ENCODE data around the gene GSC2. TPM values are rescaled to one million over a fixed set of nuclear protein-coding genes. Genes with fewer than 3 reads are reported as not detected.

GSC2 gene
- total and polyA plus RNA-seq, 2 donors: not detected

DNA sequence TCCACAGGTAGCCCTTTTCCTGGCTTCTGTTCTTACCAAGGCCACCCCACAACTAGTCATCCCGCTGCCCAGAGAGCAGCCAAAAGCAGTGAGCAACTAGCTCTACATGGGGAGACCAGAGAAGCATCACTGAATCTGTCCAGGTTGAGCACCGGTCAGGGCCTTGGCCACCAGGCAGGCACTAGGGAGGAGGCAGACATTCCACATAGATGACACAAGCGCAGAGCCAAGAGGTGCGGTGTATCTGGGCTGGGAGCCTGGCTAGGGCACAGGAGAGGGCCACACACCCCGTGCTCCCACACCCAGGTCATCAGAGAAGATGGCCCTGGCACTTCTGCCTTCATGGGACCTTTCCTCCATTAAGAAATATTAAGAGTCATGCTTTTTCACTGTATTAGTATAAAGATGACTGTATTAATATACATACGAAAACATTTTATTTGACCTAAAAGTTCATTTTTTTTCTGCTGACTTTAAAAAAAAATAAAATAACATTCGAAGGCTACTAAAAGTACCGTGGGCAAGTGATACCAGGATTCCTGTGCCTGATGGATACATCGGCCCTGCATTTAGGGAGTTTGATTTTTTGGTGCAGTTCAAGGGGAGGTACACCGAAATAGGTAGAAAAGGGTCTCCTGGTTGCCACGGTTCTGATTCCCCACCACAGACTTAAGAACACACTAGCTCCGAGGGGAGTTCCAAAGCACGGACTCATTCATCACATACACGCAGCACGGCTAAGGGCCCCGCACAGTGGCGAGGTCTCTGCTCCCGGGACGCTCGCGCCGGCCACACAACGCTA lies 29.1 kb downstream of the GSC2 start:
- Histone ChIP-seq H3K4me3 (ENCODE audit: low read depth, low read length) (peak overlapping the region; percentile 92), H3K36me3 (ENCODE audit: insufficient read depth) (no peaks in the 10 kb centered on the region), H3K27ac (ENCODE audit: low read depth) (peak overlapping the region; percentile 92), H3K4me1 (ENCODE audit: insufficient read depth) (no peaks in the 10 kb centered on the region)
- no peak for DNase-seq (ENCODE audit: extremely low spot score)
- 21% methylated on average over 23 of the region's 23 CpGs for WGBS

DNA sequence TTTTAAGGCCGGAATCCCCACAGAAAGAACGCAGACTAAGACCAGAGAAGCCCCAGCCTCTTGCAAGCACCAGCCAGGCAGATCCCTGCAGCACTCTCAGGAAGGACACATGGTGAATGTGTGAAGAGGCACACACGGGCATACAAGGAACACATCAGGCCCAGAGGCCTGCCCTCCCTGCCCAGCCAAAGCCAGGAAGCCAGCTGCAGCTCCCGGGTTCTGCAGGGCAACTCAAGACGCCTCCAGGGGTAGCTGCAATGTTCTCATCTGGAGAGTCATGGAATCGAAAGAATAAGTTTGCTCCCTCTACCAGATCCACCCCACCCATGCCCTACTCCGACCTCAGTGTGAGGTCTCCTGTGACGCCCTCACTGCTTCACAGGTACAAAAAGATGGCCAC lies 30.1 kb downstream of the GSC2 start:
- no peaks in the 10 kb centered on the region for H3K4me1 ChIP-seq (ENCODE audit: insufficient read depth)
- no peak overlapping the region for H3K4me3 ChIP-seq (ENCODE audit: low read depth, low read length)
- H3K27ac ChIP-seq (ENCODE audit: low read depth): no peak overlapping the region
- 83% methylated on average over 8 of the region's 8 CpGs for WGBS
- no peak for DNase-seq (ENCODE audit: extremely low spot score)
- H3K36me3 ChIP-seq (ENCODE audit: insufficient read depth): no peaks in the 10 kb centered on the region

DNA sequence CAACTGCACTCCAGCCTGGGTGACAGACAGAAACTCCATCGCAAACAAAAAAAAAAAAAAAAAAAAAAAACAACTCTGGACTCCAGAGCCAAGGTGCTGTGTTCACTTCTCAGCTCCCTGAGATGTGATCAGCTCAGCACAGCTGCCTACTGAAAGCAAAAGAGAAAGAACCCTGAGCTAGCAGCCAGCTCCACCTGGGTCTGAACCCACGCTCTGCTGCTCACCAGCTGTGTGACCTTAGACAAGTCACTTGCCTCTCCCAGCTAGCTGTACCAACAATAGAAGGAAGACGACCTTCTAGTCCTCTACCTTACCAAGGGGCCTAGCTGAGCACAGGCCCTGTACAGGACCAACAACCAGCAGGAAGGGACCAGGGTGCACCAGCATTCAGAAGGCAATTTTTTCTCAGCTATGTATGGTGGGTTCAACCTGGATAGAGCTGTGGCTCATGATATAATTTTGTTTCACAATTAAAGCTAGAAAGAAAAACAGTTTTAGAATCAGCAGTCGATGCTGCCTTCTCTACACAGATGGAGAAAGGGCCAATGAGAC lies 31.7 kb downstream of the GSC2 start:
- DNase-seq (ENCODE audit: extremely low spot score): no peak
- no peak overlapping the region for H3K27ac ChIP-seq (ENCODE audit: low read depth)
- 92% methylated on average over 4 of the region's 4 CpGs for WGBS
- no peaks in the 10 kb centered on the region for H3K4me1 ChIP-seq (ENCODE audit: insufficient read depth)
- no peak overlapping the region for H3K4me3 ChIP-seq (ENCODE audit: low read depth, low read length)
- no peaks in the 10 kb centered on the region for H3K36me3 ChIP-seq (ENCODE audit: insufficient read depth)

DNA sequence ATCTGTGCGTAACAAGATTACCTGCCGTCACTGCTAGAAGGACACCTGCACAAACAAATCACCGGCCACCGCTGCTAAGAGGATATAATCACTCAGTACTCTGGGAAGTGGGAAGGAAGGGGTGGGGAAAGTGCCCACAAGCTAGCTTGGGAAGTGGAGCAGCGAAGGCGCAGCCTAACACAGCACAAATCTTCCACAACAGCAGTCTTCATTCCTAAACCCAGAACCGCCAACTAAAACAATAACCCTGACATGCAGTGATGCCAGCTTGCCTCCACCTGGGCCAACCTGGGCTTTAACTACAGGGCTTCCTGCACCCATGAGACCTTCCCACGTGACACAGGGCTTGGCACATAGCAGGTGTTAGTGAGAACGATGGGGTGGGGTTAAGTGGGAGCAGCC lies 33.0 kb downstream of the GSC2 start:
- H3K4me3 ChIP-seq (ENCODE audit: low read depth, low read length): no peak overlapping the region
- 84% methylated on average over 9 of the region's 9 CpGs for WGBS
- no peak for DNase-seq (ENCODE audit: extremely low spot score)
- no peak overlapping the region for H3K27ac ChIP-seq (ENCODE audit: low read depth)
- H3K36me3 ChIP-seq (ENCODE audit: insufficient read depth): no peaks in the 10 kb centered on the region
- no peaks in the 10 kb centered on the region for H3K4me1 ChIP-seq (ENCODE audit: insufficient read depth)

- WGBS: 72% methylated on average over 4 of the region's 4 CpGs
- no peak for DNase-seq (ENCODE audit: extremely low spot score)
- Histone ChIP-seq H3K36me3 (ENCODE audit: insufficient read depth) (no peaks in the 10 kb centered on the region), H3K27ac (ENCODE audit: low read depth) (no peak overlapping the region), H3K4me3 (ENCODE audit: low read depth, low read length) (no peak overlapping the region), H3K4me1 (ENCODE audit: insufficient read depth) (no peaks in the 10 kb centered on the region)
Measured at GRCh38 chr22:19115628-19116027, 34.5 kb downstream of the GSC2 start.

DNA sequence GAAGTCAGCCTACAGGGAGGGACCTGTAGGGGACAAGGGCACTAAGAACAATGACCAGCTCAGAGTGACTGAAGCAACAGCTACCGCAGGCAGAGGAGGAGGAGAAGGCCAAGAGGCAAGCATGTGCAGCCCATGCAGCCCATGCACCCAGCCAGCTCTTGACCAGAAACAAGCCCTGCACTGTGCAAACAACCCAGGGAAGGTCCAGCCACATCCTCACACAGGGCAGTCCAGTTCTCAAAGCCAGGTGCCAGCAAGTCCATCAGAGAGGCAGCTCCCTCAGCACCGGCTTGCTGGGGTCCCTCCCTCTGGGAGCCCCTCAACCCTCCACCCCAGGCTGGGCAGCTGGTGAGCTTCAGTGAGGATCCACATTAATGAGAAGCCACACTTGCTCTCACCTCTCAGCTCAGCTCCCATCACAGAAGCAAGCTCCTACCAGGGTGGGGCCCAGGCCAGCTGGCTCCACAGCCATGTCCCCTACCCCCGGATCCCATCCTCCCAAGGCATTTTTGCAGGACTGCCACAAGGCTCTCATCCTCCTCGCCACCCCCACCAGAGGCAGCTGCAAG lies 35.0 kb downstream of the GSC2 start:
- no peaks in the 10 kb centered on the region for H3K4me1 ChIP-seq (ENCODE audit: insufficient read depth)
- H3K27ac ChIP-seq (ENCODE audit: low read depth): no peak overlapping the region
- 93% methylated on average over 4 of the region's 4 CpGs for WGBS
- no peak for DNase-seq (ENCODE audit: extremely low spot score)
- no peaks in the 10 kb centered on the region for H3K36me3 ChIP-seq (ENCODE audit: insufficient read depth)
- H3K4me3 ChIP-seq (ENCODE audit: low read depth, low read length): no peak overlapping the region

- Histone ChIP-seq H3K36me3 (ENCODE audit: insufficient read depth) (no peaks in the 10 kb centered on the region), H3K27ac (ENCODE audit: low read depth) (no peak overlapping the region), H3K4me1 (ENCODE audit: insufficient read depth) (no peaks in the 10 kb centered on the region), H3K4me3 (ENCODE audit: low read depth, low read length) (no peak overlapping the region)
- WGBS: 98% methylated on average over 5 of the region's 5 CpGs
- DNase-seq (ENCODE audit: extremely low spot score): no peak
Measured at GRCh38 chr22:19113429-19113828, 36.7 kb downstream of the GSC2 start.

DNA sequence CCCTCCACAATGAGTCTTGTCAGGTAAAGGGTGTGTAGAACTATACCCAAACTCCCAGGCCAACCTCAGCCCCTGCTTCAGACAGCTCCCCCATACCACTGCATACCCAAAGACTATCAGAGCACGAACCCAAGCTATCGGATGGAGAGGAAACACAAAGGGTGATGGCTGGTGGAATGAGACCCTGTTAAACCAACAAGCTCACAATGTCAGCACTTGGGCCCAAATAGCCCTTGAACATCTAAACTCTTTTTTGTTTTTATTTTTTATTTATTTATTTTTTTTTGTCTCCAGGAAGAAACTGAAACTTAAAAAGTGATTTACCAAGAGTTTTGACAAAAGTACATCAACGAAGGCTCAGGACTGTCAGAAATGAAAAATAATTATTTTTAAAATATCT lies 38.5 kb downstream of the GSC2 start:
- no peaks in the 10 kb centered on the region for H3K36me3 ChIP-seq (ENCODE audit: insufficient read depth)
- H3K27ac ChIP-seq (ENCODE audit: low read depth): no peak overlapping the region
- H3K4me3 ChIP-seq (ENCODE audit: low read depth, low read length): no peak overlapping the region
- H3K4me1 ChIP-seq (ENCODE audit: insufficient read depth): no peaks in the 10 kb centered on the region
- WGBS: 94% methylated on average over 3 of the region's 3 CpGs
- no peak for DNase-seq (ENCODE audit: extremely low spot score)

- H3K36me3 ChIP-seq (ENCODE audit: insufficient read depth): no peaks in the 10 kb centered on the region
- WGBS: 89% methylated on average over 3 of the region's 3 CpGs
- H3K27ac ChIP-seq (ENCODE audit: low read depth): no peak overlapping the region
- H3K4me1 ChIP-seq (ENCODE audit: insufficient read depth): no peaks in the 10 kb centered on the region
- no peak for DNase-seq (ENCODE audit: extremely low spot score)
- no peak overlapping the region for H3K4me3 ChIP-seq (ENCODE audit: low read depth, low read length)
Measured at GRCh38 chr22:19111140-19111539, 39.0 kb downstream of the GSC2 start.

- H3K36me3 ChIP-seq (ENCODE audit: insufficient read depth): no peaks in the 10 kb centered on the region
- no peak overlapping the region for H3K27ac ChIP-seq (ENCODE audit: low read depth)
- no peaks in the 10 kb centered on the region for H3K4me1 ChIP-seq (ENCODE audit: insufficient read depth)
- no peak overlapping the region for H3K4me3 ChIP-seq (ENCODE audit: low read depth, low read length)
- no peak for DNase-seq (ENCODE audit: extremely low spot score)
Measured at GRCh38 chr22:19110646-19111045, 39.4 kb downstream of the GSC2 start.

- Histone ChIP-seq H3K4me3 (ENCODE audit: low read depth, low read length) (no peak overlapping the region), H3K27ac (ENCODE audit: low read depth) (peak overlapping the region; percentile 12), H3K4me1 (ENCODE audit: insufficient read depth) (no peaks in the 10 kb centered on the region), H3K36me3 (ENCODE audit: insufficient read depth) (no peaks in the 10 kb centered on the region)
- WGBS: 78% methylated on average over 4 of the region's 4 CpGs
- DNase-seq (ENCODE audit: extremely low spot score): no peak
Measured at GRCh38 chr22:19110064-19110458, 40.0 kb downstream of the GSC2 start.

DNA sequence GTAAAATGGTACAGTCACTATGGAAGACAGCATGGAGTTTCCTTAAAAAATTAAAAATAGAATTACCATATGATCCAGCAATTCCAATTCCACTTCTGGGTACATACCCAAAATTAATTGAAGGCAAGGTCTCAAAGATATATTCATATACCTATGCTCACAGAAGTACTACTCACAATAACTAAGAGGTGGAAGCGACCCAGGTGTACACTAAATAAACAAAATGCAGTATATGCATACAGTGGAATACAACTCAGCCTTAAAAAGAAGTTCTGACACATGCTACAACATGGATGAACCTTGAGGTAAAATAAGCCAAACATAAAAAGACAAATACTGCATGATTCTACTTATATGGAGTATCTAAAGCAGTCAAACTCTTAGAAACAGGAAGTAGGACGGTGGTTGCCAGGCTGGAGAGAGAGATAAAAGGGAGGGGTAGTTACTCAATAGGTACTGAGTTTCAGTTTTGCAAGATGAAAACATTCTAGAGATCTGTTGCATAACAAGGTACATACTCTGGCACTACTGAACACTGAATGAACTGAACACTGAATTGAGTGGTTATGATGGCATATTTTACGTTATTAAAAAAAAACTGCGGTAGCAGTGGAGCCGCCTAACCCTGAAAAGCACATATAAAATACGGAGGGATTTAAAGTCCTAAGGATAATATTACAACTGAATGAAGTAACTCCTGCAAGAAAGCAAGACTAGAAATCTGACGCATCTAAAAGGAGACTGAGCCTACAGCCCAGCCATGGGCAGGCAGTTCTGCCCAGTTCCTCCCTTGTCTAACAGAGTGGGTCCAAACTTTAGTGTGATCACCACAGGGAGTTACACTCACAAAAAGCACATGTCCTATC lies 40.7 kb downstream of the GSC2 start:
- WGBS: 62% methylated on average over 7 of the region's 7 CpGs
- no peak for DNase-seq (ENCODE audit: extremely low spot score)
- Histone ChIP-seq H3K4me1 (ENCODE audit: insufficient read depth) (no peaks in the 10 kb centered on the region), H3K27ac (ENCODE audit: low read depth) (peak overlapping the region; percentile 12), H3K4me3 (ENCODE audit: low read depth, low read length) (no peak overlapping the region), H3K36me3 (ENCODE audit: insufficient read depth) (no peaks in the 10 kb centered on the region)

DNA sequence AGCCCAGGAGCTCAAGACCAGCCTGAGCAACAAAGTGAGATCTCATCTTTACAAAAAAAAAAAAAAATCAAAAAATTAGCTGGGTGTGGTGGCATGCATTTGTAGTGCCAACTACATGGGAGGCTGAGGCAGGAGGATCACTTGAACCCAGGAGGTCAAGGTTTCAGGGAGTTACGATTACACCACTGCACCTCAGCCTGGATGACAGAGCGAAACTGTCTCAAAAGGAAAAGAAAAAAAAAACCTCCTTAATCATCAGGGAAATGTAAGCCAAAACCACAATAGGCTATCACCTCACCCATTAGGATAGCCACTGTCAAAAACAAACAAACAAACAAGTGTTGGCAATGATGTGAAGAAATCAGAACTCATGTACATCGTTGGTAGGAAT lies 41.3 kb downstream of the GSC2 start:
- H3K4me1 ChIP-seq (ENCODE audit: insufficient read depth): no peaks in the 10 kb centered on the region
- no peak for DNase-seq (ENCODE audit: extremely low spot score)
- H3K36me3 ChIP-seq (ENCODE audit: insufficient read depth): no peaks in the 10 kb centered on the region
- WGBS: 92% methylated on average over 3 of the region's 3 CpGs
- H3K4me3 ChIP-seq (ENCODE audit: low read depth, low read length): no peak overlapping the region
- H3K27ac ChIP-seq (ENCODE audit: low read depth): no peak overlapping the region

DNA sequence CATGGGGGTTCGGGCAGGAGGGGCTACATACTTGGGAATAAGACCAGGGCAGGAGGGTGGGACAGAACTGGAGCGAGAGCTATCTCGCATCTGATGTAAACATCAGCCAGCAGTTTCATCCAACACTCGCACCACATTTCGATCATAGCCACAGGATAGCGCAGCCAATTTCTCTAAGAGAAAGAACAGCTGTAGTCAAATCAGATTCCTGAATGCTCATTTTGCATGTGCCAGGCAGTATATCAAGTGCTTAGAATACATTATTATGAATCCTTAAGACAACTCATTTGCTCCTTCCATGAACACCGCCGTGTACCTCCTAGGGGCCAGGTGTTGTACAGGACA lies 42.4 kb downstream of the GSC2 start:
- no peak overlapping the region for H3K27ac ChIP-seq (ENCODE audit: low read depth)
- no peaks in the 10 kb centered on the region for H3K36me3 ChIP-seq (ENCODE audit: insufficient read depth)
- H3K4me3 ChIP-seq (ENCODE audit: low read depth, low read length): no peak overlapping the region
- WGBS: 42% methylated on average over 8 of the region's 8 CpGs
- no peaks in the 10 kb centered on the region for H3K4me1 ChIP-seq (ENCODE audit: insufficient read depth)
- DNase-seq (ENCODE audit: extremely low spot score): no peak
